ENCODE measurements around the gene GRID1. TPM values are rescaled to one million over a fixed set of nuclear protein-coding genes. Genes with fewer than 3 reads are reported as not detected.

Gene GRID1
- total RNA-seq, 1 donor from 2014 or later = 0.60 TPM

DNA sequence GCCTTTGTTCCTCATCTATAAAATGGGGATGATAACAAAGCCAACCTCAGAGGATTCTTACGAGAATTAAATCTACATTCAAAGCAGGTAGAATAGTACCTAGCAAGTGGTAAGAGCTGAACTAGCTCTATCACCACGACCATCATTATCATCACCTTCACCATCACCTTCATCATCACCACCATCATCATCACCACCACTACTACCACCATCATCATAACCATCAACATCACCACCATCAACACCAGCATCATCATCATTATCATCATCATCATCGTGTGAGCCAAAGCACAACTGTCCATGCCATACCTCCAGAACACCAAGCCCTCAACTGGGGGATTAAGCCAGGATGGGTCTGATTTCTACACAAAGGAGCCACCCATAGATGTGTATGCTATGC is 206.8 kb downstream of the GRID1 start:
- peaks cover 6% of the 10 kb centered on the region for H3K27me3 Mint-ChIP-seq (ENCODE audit: low read depth)
- H3K9me3 Mint-ChIP-seq (ENCODE audit: low read depth) = no peaks in the 10 kb centered on the region
- no peak overlapping the region for H3K27ac Mint-ChIP-seq (ENCODE audit: unreplicated experiment)
- no peaks in the 10 kb centered on the region for H3K4me1 Mint-ChIP-seq (ENCODE audit: low read depth)
- DNase-seq (ENCODE audit: low spot score) = no peak
- no peak overlapping the region for H3K4me3 Mint-ChIP-seq (ENCODE audit: unreplicated experiment)
- H3K36me3 Mint-ChIP-seq (ENCODE audit: low read depth) = no peaks in the 10 kb centered on the region
- TF ChIP-seq, protein P1, sequence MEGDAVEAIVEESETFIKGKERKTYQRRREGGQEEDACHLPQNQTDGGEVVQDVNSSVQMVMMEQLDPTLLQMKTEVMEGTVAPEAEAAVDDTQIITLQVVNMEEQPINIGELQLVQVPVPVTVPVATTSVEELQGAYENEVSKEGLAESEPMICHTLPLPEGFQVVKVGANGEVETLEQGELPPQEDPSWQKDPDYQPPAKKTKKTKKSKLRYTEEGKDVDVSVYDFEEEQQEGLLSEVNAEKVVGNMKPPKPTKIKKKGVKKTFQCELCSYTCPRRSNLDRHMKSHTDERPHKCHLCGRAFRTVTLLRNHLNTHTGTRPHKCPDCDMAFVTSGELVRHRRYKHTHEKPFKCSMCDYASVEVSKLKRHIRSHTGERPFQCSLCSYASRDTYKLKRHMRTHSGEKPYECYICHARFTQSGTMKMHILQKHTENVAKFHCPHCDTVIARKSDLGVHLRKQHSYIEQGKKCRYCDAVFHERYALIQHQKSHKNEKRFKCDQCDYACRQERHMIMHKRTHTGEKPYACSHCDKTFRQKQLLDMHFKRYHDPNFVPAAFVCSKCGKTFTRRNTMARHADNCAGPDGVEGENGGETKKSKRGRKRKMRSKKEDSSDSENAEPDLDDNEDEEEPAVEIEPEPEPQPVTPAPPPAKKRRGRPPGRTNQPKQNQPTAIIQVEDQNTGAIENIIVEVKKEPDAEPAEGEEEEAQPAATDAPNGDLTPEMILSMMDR (IDR thresholded peaks at IDR 0.05) = no peak

- Mint-ChIP-seq H3K36me3 (ENCODE audit: low read depth) (no peaks in the 10 kb centered on the region), H3K4me3 (ENCODE audit: unreplicated experiment) (no peak overlapping the region), H3K27me3 (ENCODE audit: low read depth) (peaks cover 6% of the 10 kb centered on the region), H3K27ac (ENCODE audit: unreplicated experiment) (no peak overlapping the region), H3K4me1 (ENCODE audit: low read depth) (no peaks in the 10 kb centered on the region), H3K9me3 (ENCODE audit: low read depth) (no peaks in the 10 kb centered on the region)
- TF ChIP-seq, protein P1 (IDR thresholded peaks at IDR 0.05) = no peak
- DNase-seq (ENCODE audit: low spot score) = peak; percentile 42
These were observed 211.3 kb downstream of the GRID1 start for GRCh38 chr10:86155054-86155921.

GRCh38 chr10:86153751-86154150 is 212.8 kb downstream of the GRID1 start:
- Mint-ChIP-seq H3K36me3 (ENCODE audit: low read depth) (no peaks in the 10 kb centered on the region), H3K27me3 (ENCODE audit: low read depth) (peaks cover 13% of the 10 kb centered on the region), H3K9me3 (ENCODE audit: low read depth) (no peaks in the 10 kb centered on the region), H3K4me1 (ENCODE audit: low read depth) (no peaks in the 10 kb centered on the region), H3K4me3 (ENCODE audit: unreplicated experiment) (no peak overlapping the region), H3K27ac (ENCODE audit: unreplicated experiment) (no peak overlapping the region)
- TF ChIP-seq, protein P1 (IDR thresholded peaks at IDR 0.05) = no peak
- no peak for DNase-seq (ENCODE audit: low spot score)

GRCh38 chr10:86152911-86153310 is 213.7 kb downstream of the GRID1 start:
- Mint-ChIP-seq H3K4me1 (ENCODE audit: low read depth) (no peaks in the 10 kb centered on the region), H3K27ac (ENCODE audit: unreplicated experiment) (no peak overlapping the region), H3K9me3 (ENCODE audit: low read depth) (no peaks in the 10 kb centered on the region), H3K27me3 (ENCODE audit: low read depth) (peaks cover 13% of the 10 kb centered on the region), H3K4me3 (ENCODE audit: unreplicated experiment) (no peak overlapping the region), H3K36me3 (ENCODE audit: low read depth) (no peaks in the 10 kb centered on the region)
- DNase-seq (ENCODE audit: low spot score) = peak; percentile 44
- TF ChIP-seq, protein P1 (IDR thresholded peaks at IDR 0.05) = no peak

DNA sequence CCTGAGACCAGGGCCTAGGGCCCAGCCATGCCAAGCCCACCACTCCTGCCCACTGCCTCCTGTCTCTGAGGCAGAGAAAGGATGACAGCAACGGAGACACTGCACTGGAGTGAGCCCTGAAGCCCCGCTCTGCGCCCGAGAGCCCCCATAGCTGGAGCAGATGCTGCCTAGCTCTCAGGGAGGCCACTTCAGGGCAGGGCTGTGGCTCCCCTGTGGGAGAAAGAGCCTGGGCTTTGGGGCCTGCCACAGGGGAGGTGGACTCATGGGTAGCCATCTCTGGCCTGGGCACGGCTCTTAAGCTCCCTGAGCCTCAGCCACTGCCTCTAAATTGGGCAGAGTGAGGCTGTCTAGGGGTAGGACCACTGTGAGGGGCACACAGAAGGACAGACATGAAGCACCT is 214.2 kb downstream of the GRID1 start:
- Mint-ChIP-seq H3K4me1 (ENCODE audit: low read depth) (no peaks in the 10 kb centered on the region), H3K9me3 (ENCODE audit: low read depth) (no peaks in the 10 kb centered on the region), H3K36me3 (ENCODE audit: low read depth) (no peaks in the 10 kb centered on the region), H3K27me3 (ENCODE audit: low read depth) (peaks cover 13% of the 10 kb centered on the region), H3K27ac (ENCODE audit: unreplicated experiment) (no peak overlapping the region), H3K4me3 (ENCODE audit: unreplicated experiment) (no peak overlapping the region)
- TF ChIP-seq, protein P1 (IDR thresholded peaks at IDR 0.05) = no peak
- peak; percentile 65 for DNase-seq (ENCODE audit: low spot score)
